Measurements from ENCODE around the gene C20orf202.

C20orf202 gene

DNA sequence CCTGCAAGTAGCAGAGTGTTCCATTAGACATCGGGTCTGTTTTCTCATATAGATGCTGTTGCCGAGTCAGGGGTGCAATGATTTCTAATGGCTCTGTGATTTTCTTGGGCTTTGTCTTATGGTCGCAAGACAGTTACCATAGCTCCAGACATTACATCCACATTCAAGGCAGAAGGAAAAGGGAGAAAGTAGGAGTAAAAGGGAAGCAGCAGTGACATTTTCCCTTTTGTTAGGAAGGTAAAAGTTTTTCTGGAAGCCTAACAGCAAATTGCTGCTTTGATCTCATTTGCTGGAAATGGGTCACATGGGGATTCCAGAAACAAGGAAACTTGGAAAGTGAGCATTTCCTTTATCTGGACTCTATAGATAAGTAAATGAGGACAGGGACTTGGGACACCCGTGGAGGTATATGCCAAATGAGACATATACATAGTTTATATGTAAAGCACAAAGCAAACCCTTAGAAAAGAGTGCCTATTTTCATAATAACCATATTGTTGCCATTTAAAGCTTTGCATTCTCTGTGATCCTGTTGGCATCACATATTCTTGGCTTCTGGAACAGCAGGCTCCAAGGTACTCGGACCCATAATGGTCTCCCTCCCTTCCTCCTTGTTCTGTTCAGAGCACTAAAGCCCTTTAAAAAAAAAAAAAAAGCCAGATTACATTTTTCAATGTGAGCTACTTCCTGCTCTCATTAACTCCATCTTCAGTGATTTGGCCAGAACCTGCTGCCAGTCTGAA lies at the start of gene C20orf202:
Gene C20orf202 (plus strand): TSS at position 693 of the 743 bp plus-strand sequence. CDS start 132 bp downstream, outside the sequence.
- no peak for DNase-seq

GRCh38 chr20:1154226-1154625 lies 49.0 kb upstream of the C20orf202 start:
- no peak for DNase-seq

- DNase-seq, result no peak
Observed at GRCh38 chr20:1154691-1155090, 48.6 kb upstream of the C20orf202 start.

DNA sequence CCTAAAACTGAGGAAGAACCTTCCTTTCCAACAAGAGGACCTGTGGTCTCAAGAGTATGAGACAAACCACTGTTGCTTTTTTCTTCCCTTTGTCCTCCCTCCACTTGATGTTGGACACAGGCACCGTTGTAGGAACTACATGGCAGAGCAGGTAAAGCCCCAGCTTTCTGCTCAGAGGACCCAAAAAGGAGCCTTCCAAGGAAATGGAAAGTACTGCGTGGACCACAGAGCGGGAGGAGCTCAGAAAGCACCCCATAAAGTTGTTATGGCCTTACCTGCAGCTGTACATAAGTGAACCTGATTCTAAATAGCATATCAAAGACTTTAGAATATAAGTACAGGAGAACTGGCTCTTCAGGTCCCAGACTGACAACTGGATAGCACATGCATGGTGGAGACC lies 47.9 kb upstream of the C20orf202 start:
- DNase-seq, result no peak

- no peak for DNase-seq
Observed at GRCh38 chr20:1160496-1160895, 42.8 kb upstream of the C20orf202 start.

DNA sequence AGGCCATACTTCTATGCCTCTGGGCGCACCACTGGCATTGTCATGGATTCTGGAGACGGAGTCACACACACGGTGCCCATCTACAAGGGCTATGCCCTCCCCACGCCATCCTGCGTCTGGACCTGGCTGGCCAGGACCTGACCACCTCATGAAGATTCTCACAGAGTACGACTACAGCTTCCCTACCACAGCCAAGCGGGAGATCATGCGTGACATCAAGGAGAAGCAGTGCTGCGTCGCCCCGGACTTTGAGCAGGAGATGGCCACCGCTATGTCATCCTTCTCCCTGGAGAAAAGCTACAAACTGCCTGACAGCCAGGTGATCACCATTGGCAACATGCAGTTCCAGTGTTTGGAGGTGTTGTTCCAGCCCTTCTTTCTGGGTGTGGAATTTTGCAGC lies 42.3 kb upstream of the C20orf202 start:
- no peak for DNase-seq

DNA sequence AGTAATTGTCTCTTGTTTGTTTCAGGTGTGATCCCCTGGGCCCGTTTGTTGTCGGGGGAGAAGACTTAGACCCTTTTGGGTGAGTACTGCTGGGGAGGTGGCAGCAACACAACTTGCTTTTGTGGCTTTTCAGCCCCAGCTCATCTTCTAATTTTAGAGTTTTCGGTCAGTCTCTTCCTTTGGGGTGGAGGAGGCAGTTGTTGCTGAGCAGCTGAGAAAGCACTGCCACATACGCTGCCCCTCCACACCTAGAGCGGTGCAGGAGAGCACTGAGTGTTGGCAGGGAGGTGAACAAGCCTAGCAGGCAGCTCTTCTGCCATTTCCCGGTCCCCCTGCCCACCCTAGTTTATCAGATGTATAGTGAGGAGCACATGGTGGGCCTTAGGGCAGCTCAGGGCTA lies 40.1 kb upstream of the C20orf202 start:
- no peak for DNase-seq

DNA sequence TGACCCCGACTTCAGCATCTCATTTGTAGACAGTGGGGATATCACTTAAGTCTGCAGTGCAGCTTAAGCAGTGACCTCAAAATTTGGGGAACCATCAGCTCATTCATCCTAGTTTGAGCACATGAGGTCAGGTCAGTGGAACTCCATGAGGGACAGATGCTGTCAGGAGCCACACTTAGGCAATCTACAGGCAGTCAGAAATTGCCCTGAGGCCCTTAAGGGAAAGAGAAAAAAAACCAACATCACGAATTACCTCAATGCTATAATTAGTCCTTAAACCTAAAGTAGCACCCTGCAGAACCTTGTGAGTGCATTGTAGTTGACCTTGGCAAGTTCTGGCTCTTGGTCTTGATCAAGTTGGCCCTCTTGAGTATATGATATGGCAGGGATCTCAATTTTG lies 39.6 kb upstream of the C20orf202 start:
- no peak for DNase-seq

DNA sequence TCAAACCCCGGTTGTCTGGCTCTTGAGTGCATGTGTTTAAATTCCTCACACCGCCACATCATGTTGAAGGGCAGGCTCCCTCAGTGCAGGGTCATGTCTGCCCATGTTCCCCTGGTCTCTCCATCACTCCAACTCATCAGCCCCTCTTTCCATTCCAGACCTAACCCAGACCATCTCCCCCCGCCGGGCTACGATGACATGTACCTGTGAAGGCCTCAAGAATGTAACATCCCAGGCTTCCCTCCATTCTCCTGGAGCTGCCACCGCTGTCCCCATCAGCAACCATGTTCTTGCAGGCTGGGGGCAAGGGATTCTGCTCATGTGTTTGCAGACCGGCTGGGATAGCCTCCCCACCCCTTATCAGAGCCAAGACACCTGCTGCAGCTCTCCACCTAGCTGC lies 38.4 kb upstream of the C20orf202 start:
- no peak for DNase-seq

GRCh38 chr20:1165521-1165920 lies 37.7 kb upstream of the C20orf202 start:
- DNase-seq, result no peak

DNA sequence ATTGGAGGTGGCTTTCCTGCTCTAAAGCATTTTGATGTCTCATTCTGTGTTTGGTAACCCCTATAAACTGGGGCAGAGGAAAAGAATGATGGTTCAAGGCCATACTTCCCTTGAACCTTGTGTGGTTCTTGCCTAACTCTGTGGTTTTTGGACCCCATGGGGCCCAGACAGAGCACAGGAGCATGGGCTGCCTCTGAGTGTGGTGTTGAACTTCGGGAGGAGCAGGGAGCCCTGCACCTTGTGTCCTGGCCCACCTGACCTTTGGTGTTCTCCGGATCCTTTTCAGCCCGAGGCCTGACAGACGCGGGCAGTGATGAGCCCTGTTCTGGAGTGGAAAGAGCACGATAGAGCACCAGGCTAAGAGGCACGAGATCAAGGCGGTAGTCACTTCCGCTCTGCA lies 37.3 kb upstream of the C20orf202 start:
- DNase-seq, result no peak

- DNase-seq, result no peak
Observed at GRCh38 chr20:1166948-1167720, 36.1 kb upstream of the C20orf202 start.

- DNase-seq, result no peak
Observed at GRCh38 chr20:1169224-1169623, 34.0 kb upstream of the C20orf202 start.

DNA sequence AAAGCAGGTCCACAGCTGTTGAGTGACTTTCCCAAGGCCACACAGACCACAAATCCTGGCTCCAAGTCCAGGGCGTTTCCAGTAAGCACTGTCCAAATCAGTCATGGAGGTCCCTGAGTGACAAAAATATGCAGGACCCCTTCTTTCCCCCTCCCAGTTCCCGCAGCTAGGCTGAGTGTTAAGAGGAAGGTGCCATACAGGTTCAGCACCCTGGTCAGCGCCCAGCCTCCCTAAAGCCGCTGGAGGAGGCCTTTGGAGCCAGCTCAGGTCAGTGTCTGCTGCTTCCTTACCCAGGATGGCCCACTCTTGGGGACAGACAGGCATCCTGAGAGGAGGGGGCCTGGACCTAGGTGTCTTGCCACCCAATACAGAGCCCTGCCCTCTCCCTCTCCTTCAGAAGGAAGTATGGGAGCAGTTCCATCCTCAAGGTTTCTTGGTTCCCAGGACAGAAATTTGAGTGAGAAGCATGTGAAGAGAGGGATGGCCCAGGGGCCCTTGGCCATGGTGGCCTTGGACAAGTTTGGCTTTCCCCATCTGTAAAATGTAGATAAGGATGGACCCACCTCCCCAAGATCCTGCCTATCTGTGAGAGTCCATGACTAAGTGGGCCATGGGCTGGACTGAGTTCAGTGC lies 31.7 kb upstream of the C20orf202 start:
- no peak for DNase-seq

GRCh38 chr20:1173698-1174097 lies 29.6 kb upstream of the C20orf202 start:
- DNase-seq, result no peak

DNA sequence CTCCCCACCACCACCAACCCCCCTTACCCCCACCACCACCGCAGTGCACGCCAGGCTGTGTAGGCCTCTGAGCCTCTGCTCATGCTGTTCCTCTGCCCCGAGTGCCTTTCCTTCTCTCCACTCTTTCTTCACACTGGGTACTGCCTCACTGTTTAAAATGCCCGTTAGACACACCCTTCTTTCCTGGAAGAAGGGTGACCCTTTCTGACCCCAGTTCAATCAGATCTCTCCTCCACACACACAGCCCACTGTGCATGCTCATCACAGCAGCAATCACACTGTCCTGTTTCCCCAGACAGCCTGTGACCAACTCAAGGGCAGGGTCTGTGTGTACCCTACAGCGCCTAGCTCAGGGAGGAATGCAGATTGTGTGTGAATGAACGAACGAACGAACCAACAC lies 28.5 kb upstream of the C20orf202 start:
- DNase-seq, result no peak

- no peak for DNase-seq
Observed at GRCh38 chr20:1177680-1178079, 25.6 kb upstream of the C20orf202 start.

DNA sequence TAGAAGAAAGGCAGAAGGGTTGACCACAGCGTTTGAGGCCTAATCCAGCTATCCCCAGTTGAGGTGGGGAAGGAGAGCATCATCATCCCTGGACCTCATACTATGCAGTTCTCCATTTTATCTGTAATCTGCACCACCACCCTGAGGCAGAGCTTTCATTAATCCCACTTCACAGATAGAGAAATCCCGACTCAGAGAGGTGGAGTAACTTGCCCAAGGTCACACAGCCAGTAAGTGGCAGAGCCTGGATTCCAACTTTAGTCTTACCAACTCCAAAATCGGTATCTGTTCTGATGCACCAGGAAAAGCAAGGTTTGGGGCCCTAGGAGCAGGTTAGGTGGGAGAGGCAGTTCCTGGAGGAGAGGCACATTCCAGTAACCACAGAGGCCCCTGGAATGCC lies 25.2 kb upstream of the C20orf202 start:
- DNase-seq, result no peak

DNA sequence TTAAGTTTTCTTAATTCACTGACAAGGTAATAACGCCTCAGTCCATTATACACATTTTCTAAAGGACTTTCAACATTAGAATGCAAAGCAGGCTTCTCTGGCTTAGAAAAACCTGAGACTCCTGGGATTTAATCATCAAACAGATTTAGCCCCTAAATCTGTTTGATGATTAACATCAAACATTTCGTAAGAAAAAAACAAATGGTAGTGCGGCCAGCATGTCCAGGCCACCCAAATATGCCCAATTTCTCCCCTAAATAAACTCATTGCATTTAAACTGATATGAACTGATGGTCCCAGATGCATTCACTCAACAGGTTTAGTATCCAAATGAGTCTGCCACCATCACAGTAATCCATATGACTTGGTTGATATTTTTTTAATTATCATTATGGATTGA lies 24.6 kb upstream of the C20orf202 start:
- no peak for DNase-seq

DNA sequence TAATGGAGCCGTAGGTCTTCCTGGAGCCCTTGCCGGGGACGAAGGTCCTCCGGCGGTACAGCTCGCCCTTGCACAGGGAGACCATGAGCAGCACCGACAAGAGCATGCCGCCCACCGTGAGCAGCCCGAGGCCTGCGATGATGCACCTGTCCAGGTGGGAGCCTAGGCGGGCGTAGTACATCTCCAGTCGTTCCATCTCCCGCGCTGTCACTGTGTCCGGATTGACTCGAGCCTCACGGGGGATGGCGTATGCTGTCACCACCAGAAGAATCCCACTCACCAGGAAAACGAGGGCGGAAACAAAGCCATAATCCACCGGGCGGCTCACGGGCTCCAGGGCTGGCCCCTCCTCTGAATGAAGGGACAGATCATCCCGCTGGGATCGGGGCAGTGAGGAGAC lies 22.3 kb upstream of the C20orf202 start:
- DNase-seq, result no peak

GRCh38 chr20:1182106-1182505 lies 21.1 kb upstream of the C20orf202 start:
- DNase-seq, result no peak

DNA sequence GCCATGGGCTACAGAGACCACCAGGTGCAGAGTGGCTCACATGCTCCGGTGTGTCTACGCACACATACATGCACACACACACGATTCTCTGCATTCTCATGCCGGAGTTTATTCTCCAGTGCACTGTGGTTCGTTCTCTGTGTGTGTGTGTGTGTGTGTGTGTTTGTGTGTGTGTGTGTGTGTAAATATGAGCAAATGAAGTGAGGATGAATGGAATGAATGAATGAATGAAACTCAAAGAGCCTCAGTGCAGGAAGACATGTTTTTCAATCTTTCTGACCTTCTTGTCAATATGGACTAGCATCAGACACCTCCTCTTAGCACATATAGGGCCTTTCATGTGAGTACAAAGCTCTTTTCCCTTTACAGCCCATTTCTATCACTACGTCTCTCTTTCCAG lies 20.1 kb upstream of the C20orf202 start:
- no peak for DNase-seq

DNA sequence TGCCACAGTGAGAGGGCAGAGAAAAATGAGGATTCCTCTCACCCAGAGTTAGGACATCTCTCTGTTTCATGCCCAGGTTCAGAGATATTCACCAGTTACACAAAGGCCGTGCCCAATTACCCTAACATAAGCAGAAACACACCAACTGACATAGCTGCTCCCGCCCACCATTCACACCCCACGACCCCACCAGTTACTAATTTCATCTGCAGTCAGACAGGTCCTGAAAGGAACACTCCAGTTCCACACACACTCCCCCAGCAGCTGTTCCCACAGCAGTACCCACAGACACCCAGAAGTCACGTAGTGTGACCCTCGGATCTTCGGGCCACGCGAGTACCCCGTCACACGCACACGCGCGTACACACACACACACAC lies 19.0 kb upstream of the C20orf202 start:
- DNase-seq, result no peak
